SK-N-SH treated with all-trans-retinoic acid at 6 μM for 48 hours (cell line): ENCODE results near the gene LRMDA.

Experiments
- ESRRG ChIP-seq: fragments of 250-450 bp; sonication (Bioruptor Pico); IDR thresholded peaks from 2 replicates; pipeline ENCODE4 v1.6.1; 2021; ENCODE audit warnings: mild to moderate bottlenecking
- OSR1 ChIP-seq: fragments of 250-450 bp; sonication (Bioruptor Pico); IDR thresholded peaks from 2 replicates; pipeline ENCODE4 v1.8.0; 2022; ENCODE audit warnings: moderate library complexity, mild to moderate bottlenecking, inconsistent platforms
- SNAI2 ChIP-seq: fragments of 250-450 bp; sonication (Bioruptor Pico); IDR thresholded peaks from 2 replicates; pipeline ENCODE4 v1.5.0; 2020; ENCODE audit warnings: mild to moderate bottlenecking, moderate library complexity
- ZFP3 ChIP-seq: fragments of 250-450 bp; sonication (Bioruptor Pico); IDR thresholded peaks from 2 replicates; pipeline ENCODE4 v1.5.0; 2020; ENCODE audit warnings: mild to moderate bottlenecking, moderate library complexity
- TF ChIP-seq, protein P1 (sequence below): fragments of 250-450 bp; sonication (Bioruptor Pico); IDR thresholded peaks from 2 replicates; pipeline ENCODE4 v1.5.1; 2021; ENCODE audit warnings: mild to moderate bottlenecking, moderate library complexity
- TF ChIP-seq, protein P2 (sequence below): fragments of 250-450 bp; sonication (Bioruptor Pico); IDR thresholded peaks from 2 replicates; pipeline ENCODE4 v1.5.1; 2020; ENCODE audit warnings: low read depth, mild to moderate bottlenecking, moderate library complexity
- TF ChIP-seq, protein P3 (sequence below): fragments of 250-450 bp; sonication (Bioruptor Pico); IDR thresholded peaks from 2 replicates; pipeline ENCODE4 v1.8.0; 2020; ENCODE audit warnings: mild to moderate bottlenecking, moderate library complexity, borderline replicate concordance
- TF ChIP-seq, protein P4 (sequence below): fragments of 250-450 bp; sonication (Bioruptor Pico); IDR thresholded peaks from 2 replicates; pipeline ENCODE4 v1.8.0; 2021; ENCODE audit warnings: low read depth, mild to moderate bottlenecking, moderate library complexity, borderline replicate concordance

DNA sequence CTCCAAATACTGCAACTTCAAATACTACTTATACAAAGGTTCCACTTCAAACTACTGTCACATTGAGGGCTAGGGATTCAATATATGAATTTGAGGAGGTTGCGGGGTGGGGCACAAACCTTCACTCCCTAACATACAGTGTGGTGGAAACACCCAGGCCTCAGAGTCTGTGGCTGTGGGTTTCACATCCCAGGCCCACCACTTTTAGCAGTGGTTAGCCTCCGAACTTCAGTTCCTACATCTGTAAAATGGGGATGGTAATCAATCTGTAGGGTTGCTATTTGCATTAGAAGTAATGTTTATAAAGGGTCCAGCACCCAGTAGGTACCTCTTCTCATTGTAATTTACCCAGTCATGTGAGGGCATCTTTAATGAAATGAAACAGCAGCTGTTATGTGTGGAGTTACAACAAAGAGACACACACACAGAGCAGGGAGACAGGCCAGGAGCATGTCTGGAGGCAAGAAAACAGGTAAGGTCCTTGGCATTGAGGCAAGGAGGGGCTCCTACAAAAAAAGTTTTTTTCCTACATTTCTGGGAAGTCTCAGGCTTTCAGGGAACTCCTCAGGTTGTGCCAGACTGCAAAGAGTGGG lies 570.9 kb downstream of the LRMDA start:
- TF ChIP-seq SNAI2 (no peak), ZFP3 (no peak), OSR1 (no peak), ESRRG (CRISPR knock-in tag) (no peak)
- TF ChIP-seq, protein P1, sequence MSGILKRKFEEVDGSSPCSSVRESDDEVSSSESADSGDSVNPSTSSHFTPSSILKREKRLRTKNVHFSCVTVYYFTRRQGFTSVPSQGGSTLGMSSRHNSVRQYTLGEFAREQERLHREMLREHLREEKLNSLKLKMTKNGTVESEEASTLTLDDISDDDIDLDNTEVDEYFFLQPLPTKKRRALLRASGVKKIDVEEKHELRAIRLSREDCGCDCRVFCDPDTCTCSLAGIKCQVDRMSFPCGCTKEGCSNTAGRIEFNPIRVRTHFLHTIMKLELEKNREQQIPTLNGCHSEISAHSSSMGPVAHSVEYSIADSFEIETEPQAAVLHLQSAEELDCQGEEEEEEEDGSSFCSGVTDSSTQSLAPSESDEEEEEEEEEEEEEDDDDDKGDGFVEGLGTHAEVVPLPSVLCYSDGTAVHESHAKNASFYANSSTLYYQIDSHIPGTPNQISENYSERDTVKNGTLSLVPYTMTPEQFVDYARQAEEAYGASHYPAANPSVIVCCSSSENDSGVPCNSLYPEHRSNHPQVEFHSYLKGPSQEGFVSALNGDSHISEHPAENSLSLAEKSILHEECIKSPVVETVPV, result no peak
- TF ChIP-seq, protein P2, sequence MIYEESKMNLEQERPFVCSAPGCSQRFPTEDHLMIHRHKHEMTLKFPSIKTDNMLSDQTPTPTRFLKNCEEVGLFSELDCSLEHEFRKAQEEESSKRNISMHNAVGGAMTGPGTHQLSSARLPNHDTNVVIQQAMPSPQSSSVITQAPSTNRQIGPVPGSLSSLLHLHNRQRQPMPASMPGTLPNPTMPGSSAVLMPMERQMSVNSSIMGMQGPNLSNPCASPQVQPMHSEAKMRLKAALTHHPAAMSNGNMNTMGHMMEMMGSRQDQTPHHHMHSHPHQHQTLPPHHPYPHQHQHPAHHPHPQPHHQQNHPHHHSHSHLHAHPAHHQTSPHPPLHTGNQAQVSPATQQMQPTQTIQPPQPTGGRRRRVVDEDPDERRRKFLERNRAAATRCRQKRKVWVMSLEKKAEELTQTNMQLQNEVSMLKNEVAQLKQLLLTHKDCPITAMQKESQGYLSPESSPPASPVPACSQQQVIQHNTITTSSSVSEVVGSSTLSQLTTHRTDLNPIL, result no peak
- TF ChIP-seq, protein P3, sequence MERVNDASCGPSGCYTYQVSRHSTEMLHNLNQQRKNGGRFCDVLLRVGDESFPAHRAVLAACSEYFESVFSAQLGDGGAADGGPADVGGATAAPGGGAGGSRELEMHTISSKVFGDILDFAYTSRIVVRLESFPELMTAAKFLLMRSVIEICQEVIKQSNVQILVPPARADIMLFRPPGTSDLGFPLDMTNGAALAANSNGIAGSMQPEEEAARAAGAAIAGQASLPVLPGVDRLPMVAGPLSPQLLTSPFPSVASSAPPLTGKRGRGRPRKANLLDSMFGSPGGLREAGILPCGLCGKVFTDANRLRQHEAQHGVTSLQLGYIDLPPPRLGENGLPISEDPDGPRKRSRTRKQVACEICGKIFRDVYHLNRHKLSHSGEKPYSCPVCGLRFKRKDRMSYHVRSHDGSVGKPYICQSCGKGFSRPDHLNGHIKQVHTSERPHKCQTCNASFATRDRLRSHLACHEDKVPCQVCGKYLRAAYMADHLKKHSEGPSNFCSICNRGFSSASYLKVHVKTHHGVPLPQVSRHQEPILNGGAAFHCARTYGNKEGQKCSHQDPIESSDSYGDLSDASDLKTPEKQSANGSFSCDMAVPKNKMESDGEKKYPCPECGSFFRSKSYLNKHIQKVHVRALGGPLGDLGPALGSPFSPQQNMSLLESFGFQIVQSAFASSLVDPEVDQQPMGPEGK (CRISPR knock-in tag), result no peak
- TF ChIP-seq, protein P4, sequence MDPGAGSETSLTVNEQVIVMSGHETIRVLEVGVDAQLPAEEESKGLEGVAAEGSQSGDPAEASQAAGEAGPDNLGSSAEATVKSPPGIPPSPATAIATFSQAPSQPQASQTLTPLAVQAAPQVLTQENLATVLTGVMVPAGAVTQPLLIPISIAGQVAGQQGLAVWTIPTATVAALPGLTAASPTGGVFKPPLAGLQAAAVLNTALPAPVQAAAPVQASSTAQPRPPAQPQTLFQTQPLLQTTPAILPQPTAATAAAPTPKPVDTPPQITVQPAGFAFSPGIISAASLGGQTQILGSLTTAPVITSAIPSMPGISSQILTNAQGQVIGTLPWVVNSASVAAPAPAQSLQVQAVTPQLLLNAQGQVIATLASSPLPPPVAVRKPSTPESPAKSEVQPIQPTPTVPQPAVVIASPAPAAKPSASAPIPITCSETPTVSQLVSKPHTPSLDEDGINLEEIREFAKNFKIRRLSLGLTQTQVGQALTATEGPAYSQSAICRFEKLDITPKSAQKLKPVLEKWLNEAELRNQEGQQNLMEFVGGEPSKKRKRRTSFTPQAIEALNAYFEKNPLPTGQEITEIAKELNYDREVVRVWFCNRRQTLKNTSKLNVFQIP (CRISPR knock-in tag), result no peak
